Loucy (cell line): ENCODE data around the gene COX10.

ENCODE experiments used
- CTCF ChIP-seq: fragments of 200-600 bp; sonication (generic); conservative IDR thresholded peaks from 2 replicates; pipeline ENCODE4 v1.5.1; 2014; ENCODE audit warnings: mild to moderate bottlenecking, antibody characterized with exemption, low read length
- EZH2phosphoT487 ChIP-seq: fragments of 200-600 bp; IDR thresholded peaks from 2 replicates; pipeline ENCODE4 v1.6.1; 2018; ENCODE audit warnings: antibody characterized with exemption, mild to moderate bottlenecking, moderate library complexity, borderline replicate concordance

GRCh38 chr17:14212401-14212800 is 143.1 kb downstream of the COX10 start:
- TF ChIP-seq CTCF (no peak), EZH2phosphoT487 (no peak)
